ENCODE measurements around the gene GTF3C1.

Gene GTF3C1

DNA sequence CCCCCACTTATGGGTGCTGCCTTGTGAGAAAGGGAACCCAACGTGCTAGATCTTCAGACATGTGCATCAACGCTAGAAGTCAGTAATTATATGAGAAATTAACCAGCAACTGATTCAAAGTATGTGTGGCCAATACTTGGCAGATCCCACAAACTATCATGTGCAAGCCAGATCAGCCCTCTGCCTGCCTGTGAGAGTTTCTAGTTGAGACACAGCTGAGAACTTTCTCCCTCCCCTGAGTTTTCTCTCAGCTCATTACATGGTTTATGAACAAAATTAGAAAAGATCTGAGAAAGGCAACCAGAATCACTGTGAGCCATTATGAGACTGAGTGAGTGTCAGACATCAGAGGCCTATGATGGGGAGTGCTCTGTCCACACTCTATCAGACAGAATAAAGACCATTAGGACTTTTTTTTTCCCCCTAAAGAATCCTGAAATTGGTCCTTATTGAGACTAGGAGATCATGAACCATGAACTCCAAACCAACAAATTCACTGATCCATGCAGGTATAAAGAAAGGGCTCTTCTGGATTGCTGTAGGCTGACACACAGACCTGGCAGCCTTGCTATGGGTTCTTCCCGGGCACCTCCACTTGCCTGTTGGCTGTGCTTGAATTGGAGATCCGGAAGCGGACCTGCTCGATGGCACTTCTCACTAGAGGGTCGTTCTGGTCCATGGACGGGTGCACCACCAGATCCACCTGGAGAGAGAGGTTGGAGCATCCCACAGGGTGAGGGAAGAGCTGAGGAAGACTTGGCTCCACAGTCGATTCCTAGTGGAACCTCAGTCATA lies 51.5 kb downstream of the GTF3C1 start:
- POLR2A ChIA-PET = no interaction called here
- DNase-seq (ENCODE audit: extremely low spot score) = no peak
- CTCF ChIA-PET = interaction anchor here (0.9 to 3.0 kb wide), 3 partner anchors 15 to 319 kb away, joined by 3 to 13 read pairs (median 3); no protein-coding TSS in a partner anchor
- TF ChIP-seq, protein P1, sequence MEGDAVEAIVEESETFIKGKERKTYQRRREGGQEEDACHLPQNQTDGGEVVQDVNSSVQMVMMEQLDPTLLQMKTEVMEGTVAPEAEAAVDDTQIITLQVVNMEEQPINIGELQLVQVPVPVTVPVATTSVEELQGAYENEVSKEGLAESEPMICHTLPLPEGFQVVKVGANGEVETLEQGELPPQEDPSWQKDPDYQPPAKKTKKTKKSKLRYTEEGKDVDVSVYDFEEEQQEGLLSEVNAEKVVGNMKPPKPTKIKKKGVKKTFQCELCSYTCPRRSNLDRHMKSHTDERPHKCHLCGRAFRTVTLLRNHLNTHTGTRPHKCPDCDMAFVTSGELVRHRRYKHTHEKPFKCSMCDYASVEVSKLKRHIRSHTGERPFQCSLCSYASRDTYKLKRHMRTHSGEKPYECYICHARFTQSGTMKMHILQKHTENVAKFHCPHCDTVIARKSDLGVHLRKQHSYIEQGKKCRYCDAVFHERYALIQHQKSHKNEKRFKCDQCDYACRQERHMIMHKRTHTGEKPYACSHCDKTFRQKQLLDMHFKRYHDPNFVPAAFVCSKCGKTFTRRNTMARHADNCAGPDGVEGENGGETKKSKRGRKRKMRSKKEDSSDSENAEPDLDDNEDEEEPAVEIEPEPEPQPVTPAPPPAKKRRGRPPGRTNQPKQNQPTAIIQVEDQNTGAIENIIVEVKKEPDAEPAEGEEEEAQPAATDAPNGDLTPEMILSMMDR (IDR thresholded peaks at IDR 0.05; ENCODE audit: control extremely low read depth, extremely low read depth, low read depth, missing control alignments) = no peak

DNA sequence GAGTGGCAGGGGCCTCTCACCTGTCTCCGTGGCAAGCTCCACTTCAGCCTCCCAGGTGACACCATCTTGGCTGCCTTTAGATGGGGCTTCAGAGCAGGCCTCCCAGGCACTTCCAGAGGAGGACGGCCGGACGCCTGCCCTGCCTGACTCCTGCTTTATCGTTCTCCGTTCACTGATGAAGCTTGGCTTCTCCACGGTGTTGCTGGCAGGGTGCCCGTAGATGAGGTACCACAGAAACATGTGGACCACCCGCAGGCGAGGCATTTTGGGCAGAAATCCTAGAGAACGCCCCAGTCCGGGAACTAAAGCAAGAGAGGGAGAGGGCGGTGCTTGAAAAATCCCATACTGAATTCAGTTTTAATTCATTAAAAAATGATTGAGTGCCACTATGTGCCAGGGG lies 54.5 kb downstream of the GTF3C1 start:
- POLR2A ChIA-PET = no interaction called here
- TF ChIP-seq, protein P1 (IDR thresholded peaks at IDR 0.05; ENCODE audit: control extremely low read depth, extremely low read depth, low read depth, missing control alignments) = no peak
- no peak for DNase-seq (ENCODE audit: extremely low spot score)
- CTCF ChIA-PET = no interaction called here

DNA sequence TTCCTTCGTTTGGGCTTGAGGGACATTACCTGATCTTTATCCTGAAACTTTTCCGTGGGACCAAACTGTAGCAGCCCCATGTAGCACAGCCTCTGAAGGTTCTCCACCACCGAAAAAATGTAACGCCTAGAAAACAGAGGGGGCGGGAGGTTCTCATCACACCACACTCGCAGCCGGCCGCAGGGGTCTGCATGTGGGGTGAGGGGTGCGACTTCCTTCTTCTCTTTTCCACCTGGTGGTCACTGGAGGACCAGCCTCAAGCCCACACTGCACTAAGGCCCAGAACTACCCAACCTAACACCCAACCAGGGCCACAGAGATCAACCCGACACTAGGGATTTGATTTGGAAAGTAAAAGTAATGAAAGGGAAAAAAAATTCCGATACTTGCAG lies 57.1 kb downstream of the GTF3C1 start:
- POLR2A ChIA-PET = no interaction called here
- TF ChIP-seq, protein P1 (IDR thresholded peaks at IDR 0.05; ENCODE audit: control extremely low read depth, extremely low read depth, low read depth, missing control alignments) = no peak
- DNase-seq (ENCODE audit: extremely low spot score) = no peak
- CTCF ChIA-PET = no interaction called here

DNA sequence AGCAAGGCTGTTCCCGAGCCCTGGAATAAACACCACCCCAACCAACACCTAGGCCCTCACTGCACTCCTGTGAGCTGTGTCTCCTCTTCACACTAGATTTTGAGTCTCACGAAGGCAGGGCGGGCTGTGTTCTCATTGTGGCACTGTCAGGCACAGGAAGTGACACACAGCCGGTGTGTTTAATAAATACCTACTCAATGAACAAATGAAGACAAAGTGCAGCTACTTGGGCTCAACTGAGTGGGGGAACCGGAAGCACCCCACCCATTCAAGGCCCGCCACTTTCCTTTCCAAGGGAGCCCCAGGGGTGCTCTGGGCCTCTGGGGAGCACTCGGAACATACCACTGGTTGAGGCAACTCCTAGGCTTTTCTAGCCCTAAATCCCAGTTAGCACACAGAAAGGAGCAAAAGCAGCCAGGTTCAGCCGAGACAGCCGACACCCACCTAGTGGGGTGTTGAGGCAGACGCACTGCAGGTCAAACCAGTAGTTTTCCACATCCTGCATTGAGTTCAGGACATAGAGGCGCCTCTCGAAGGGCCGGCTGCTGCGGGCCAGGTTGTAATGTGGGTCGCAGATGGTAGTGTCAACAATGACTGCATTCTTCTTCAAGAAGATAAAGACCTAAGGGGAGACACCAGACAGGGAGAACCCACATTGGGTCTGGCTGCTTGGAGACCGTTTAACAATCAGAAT lies 57.7 kb downstream of the GTF3C1 start:
- POLR2A ChIA-PET = no interaction called here
- CTCF ChIA-PET = no interaction called here
- no peak for DNase-seq (ENCODE audit: extremely low spot score)
- TF ChIP-seq, protein P1 (IDR thresholded peaks at IDR 0.05; ENCODE audit: control extremely low read depth, extremely low read depth, low read depth, missing control alignments) = no peak

DNA sequence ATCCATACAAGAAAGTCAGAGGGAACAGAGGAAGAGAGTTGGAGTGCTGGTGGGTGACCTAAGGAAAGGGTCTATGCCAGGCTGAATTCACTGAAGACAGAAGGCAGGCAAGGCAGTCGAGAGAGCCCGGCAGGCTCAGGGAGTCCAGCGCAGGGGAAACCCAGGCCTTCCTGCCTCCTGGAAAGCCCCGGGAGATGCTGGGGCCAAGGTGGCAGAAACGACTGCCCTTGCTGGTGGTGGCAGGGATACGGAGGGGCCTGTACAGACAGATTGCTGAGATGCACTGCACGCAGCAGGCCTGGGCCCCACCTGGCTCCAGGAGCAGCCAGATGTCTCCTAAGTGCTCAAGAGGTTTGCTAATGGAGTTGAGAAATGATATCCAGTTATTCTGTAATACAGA lies 59.8 kb downstream of the GTF3C1 start:
- no peak for DNase-seq (ENCODE audit: extremely low spot score)
- CTCF ChIA-PET = no interaction called here
- TF ChIP-seq, protein P1 (IDR thresholded peaks at IDR 0.05; ENCODE audit: control extremely low read depth, extremely low read depth, low read depth, missing control alignments) = no peak
- POLR2A ChIA-PET = no interaction called here

DNA sequence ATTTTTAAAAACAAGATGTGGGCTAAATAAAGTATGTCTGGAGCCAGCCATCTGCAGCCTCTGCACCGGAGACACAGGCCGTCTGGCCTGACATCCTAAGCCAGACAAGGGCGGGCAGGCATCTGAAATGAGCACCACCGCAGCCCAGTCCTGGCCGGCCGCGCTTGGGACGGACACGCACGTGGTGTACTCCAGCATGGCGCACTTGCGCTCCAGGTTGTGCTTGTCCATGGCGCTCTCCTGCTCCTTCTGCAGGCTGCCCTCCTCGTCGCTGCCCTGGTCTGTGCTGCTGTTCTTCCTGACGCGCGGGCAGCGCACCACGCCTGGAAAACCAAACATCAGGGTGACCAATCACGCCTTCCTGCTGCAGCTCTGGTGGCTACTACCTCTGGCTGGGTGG lies 60.3 kb downstream of the GTF3C1 start:
- POLR2A ChIA-PET = no interaction called here

More for the DNA sequence above, 60.3 kb downstream of the GTF3C1 start:
- DNase-seq (ENCODE audit: extremely low spot score) = no peak
- CTCF ChIA-PET = no interaction called here
- TF ChIP-seq, protein P1 (IDR thresholded peaks at IDR 0.05; ENCODE audit: control extremely low read depth, extremely low read depth, low read depth, missing control alignments) = no peak
